Vagina (tissue), 2 donors: Measurements from ENCODE around the gene CALN1. TPM values are rescaled to one million over a fixed set of nuclear protein-coding genes. Genes with fewer than 3 reads are reported as not detected.

ENCODE experiments used
- DNase-seq, 2 donors: peaks; one replicate each; pipeline ENCODE4 v3.0.0-alpha.2; 2017; ENCODE audit errors: extremely low spot score in 2 of 2
- H3K27ac ChIP-seq: fragments of 200-600 bp; sonication (generic); one replicate; pipeline ENCODE4 v1.5.1; 2019
- H3K27me3 ChIP-seq: fragments of 200-600 bp; sonication (generic); one replicate; pipeline ENCODE4 v1.5.1; 2019
- H3K36me3 ChIP-seq, 2 donors: fragments of 200-600 bp; sonication (generic); one replicate each; pipeline ENCODE4 v1.5.1; 2017 to 2019
- H3K4me1 ChIP-seq: fragments of 200-600 bp; sonication (generic); one replicate; pipeline ENCODE4 v1.5.1; 2019
- H3K4me3 ChIP-seq, 2 donors: fragments of 200-600 bp; sonication (generic); 1 replicate in 1 of 2; 2 replicates in 1 of 2; pipeline ENCODE4 v1.5.1; 2016 to 2019
- H3K9me3 ChIP-seq: fragments of 200-600 bp; sonication (generic); one replicate; pipeline ENCODE4 v1.5.1; 2019
- CTCF ChIP-seq, 3 experiments: fragments of 450-650 bp in 2 of 3; fragments of 200-600 bp in 1 of 3; sonication (generic) in 1 of 3; IDR thresholded peaks; one replicate each; pipeline ENCODE4 v1.5.1; 2017 to 2019; ENCODE audit warnings: antibody characterized with exemption in 3 of 3, mild to moderate bottlenecking in 2 of 3, moderate library complexity in 2 of 3
- POLR2A ChIP-seq, 2 donors: fragments of 450-650 bp; IDR thresholded peaks; one replicate each; pipeline ENCODE4 v1.6.1; 2017; ENCODE audit warnings: antibody characterized with exemption in 2 of 2, mild to moderate bottlenecking in 2 of 2, moderate library complexity in 2 of 2
- POLR2AphosphoS5 ChIP-seq, 2 donors: sonication (generic); formaldehyde crosslinking; IDR thresholded peaks; one replicate each; pipeline ENCODE4 v1.9.0; 2017; ENCODE audit warnings: antibody characterized with exemption in 2 of 2, mild to moderate bottlenecking in 2 of 2, low read depth in 1 of 2; ENCODE audit not compliant: insufficient read depth in 1 of 2
- intact Hi-C: fragments of 100-400 bp; cut with DNase I; formaldehyde crosslinking; loops from one replicate; pipeline ENCODE4 v1.15.1; 2023
- total RNA-seq: library from RNA; depleted of rRNA; stranded (reverse); fragments of >200 nt; gene quantifications from one replicate; pipeline ENCODE4 v1.2.3, GENCODE V29; 2016

Gene CALN1
- total RNA-seq, 1 donor from 2014 or later: 6.9 TPM

- no peaks in the 10 kb centered on the region for H3K4me1 ChIP-seq
- H3K27me3 ChIP-seq: no peaks in the 10 kb centered on the region
- no peaks in the 10 kb centered on the region for H3K36me3 ChIP-seq
- DNase-seq: no peak
- no peak overlapping the region for H3K27ac ChIP-seq
- TF ChIP-seq CTCF (IDR thresholded peaks at IDR 0.05) (no peak), POLR2AphosphoS5 (IDR thresholded peaks at IDR 0.05; ENCODE audit: insufficient read depth in 1 of 2, low read depth in 1 of 2) (no peak), POLR2A (IDR thresholded peaks at IDR 0.05) (no peak)
- intact Hi-C loops: no loop called here
- no peak overlapping the region for H3K4me3 ChIP-seq
- H3K9me3 ChIP-seq: no peaks in the 10 kb centered on the region
These were observed 17.2 kb upstream of the CALN1 start for GRCh38 chr7:72429316-72429715.

- Histone ChIP-seq H3K4me1 (no peaks in the 10 kb centered on the region), H3K4me3 (no peak overlapping the region), H3K36me3 (no peaks in the 10 kb centered on the region), H3K27me3 (no peaks in the 10 kb centered on the region), H3K27ac (no peak overlapping the region), H3K9me3 (no peaks in the 10 kb centered on the region)
- no peak for TF ChIP-seq CTCF (IDR thresholded peaks at IDR 0.05)
- no peak for TF ChIP-seq POLR2A (IDR thresholded peaks at IDR 0.05)
- TF ChIP-seq POLR2AphosphoS5 (IDR thresholded peaks at IDR 0.05; ENCODE audit: insufficient read depth in 1 of 2, low read depth in 1 of 2): no peak
- intact Hi-C loops: no loop called here
- DNase-seq: no peak
These were observed 4.7 kb upstream of the CALN1 start for GRCh38 chr7:72416846-72417245.

- intact Hi-C loops: no loop called here
- H3K4me1 ChIP-seq: no peaks in the 10 kb centered on the region
These were observed 3.4 kb upstream of the CALN1 start for GRCh38 chr7:72415586-72415985.

GRCh38 chr7:72413886-72414285 lies 1.7 kb upstream of the CALN1 start:
- Histone ChIP-seq H3K4me3 (no peak overlapping the region), H3K27me3 (no peaks in the 10 kb centered on the region), H3K27ac (no peak overlapping the region), H3K9me3 (no peaks in the 10 kb centered on the region), H3K36me3 (no peaks in the 10 kb centered on the region), H3K4me1 (no peaks in the 10 kb centered on the region)
- no peak for DNase-seq
- intact Hi-C loops: no loop called here
- no peak for TF ChIP-seq POLR2AphosphoS5 (IDR thresholded peaks at IDR 0.05; ENCODE audit: insufficient read depth in 1 of 2, low read depth in 1 of 2)
- no peak for TF ChIP-seq POLR2A (IDR thresholded peaks at IDR 0.05)
- no peak for TF ChIP-seq CTCF (IDR thresholded peaks at IDR 0.05)

More at GRCh38 chr7:72415586-72415985, 3.4 kb upstream of the CALN1 start:
- no peak for DNase-seq
- TF ChIP-seq POLR2AphosphoS5 (IDR thresholded peaks at IDR 0.05; ENCODE audit: insufficient read depth in 1 of 2, low read depth in 1 of 2) (no peak), POLR2A (IDR thresholded peaks at IDR 0.05) (no peak), CTCF (IDR thresholded peaks at IDR 0.05) (no peak)
- Histone ChIP-seq H3K27me3 (no peaks in the 10 kb centered on the region), H3K36me3 (no peaks in the 10 kb centered on the region), H3K4me3 (no peak overlapping the region), H3K9me3 (no peaks in the 10 kb centered on the region), H3K27ac (no peak overlapping the region)

GRCh38 chr7:72413290-72413689 lies 1.2 kb upstream of the CALN1 start:
- intact Hi-C loops: no loop called here
- no peaks in the 10 kb centered on the region for H3K27me3 ChIP-seq
- no peak overlapping the region for H3K27ac ChIP-seq
- no peaks in the 10 kb centered on the region for H3K4me1 ChIP-seq
- H3K9me3 ChIP-seq: no peaks in the 10 kb centered on the region
- no peak for TF ChIP-seq CTCF (IDR thresholded peaks at IDR 0.05)
- TF ChIP-seq POLR2AphosphoS5 (IDR thresholded peaks at IDR 0.05; ENCODE audit: insufficient read depth in 1 of 2, low read depth in 1 of 2): no peak
- no peak for TF ChIP-seq POLR2A (IDR thresholded peaks at IDR 0.05)
- H3K36me3 ChIP-seq: no peaks in the 10 kb centered on the region
- H3K4me3 ChIP-seq: no peak overlapping the region
- DNase-seq: no peak
